Transverse colon (tissue), 4 donors: ENCODE results near the gene ALB. TPM values are rescaled to one million over a fixed set of nuclear protein-coding genes. Genes with fewer than 3 reads are reported as not detected.

ENCODE experiments used
- DNase-seq: peaks from one replicate; pipeline ENCODE4 v3.0.0-alpha.2; 2019
- H3K27ac ChIP-seq, 4 donors: fragments of 200-600 bp; sonication (generic); 2 replicates each; pipeline ENCODE4 v1.5.1; 2016 to 2018; ENCODE audit warnings: inconsistent platforms in 4 of 4
- H3K27me3 ChIP-seq: fragments of 200-600 bp; sonication (generic); 2 replicates; pipeline ENCODE4 v1.5.1; 2017; ENCODE audit warnings: inconsistent platforms
- H3K36me3 ChIP-seq, 4 donors: fragments of 200-600 bp; sonication (generic); 2 replicates each; pipeline ENCODE4 v1.5.1; 2017 to 2019; ENCODE audit warnings: inconsistent platforms in 4 of 4
- H3K4me1 ChIP-seq, 4 donors: fragments of 200-600 bp; sonication (generic); 2 replicates each; pipeline ENCODE4 v1.5.1; 2017 to 2020; ENCODE audit warnings: inconsistent platforms in 4 of 4
- H3K4me3 ChIP-seq, 4 donors: fragments of 200-600 bp; sonication (generic); 1 replicate in 1 of 4; 2 replicates in 3 of 4; pipeline versions ENCODE4 v1.5.1 to v1.6.1; 2017 to 2019; ENCODE audit warnings: inconsistent platforms in 4 of 4
- H3K9me3 ChIP-seq, 2 donors: fragments of 200-600 bp; sonication (generic); 2 replicates each; pipeline ENCODE4 v1.5.1; 2017 to 2019; ENCODE audit warnings: inconsistent platforms in 2 of 2
- CTCF ChIP-seq, 5 experiments: fragments of 200-600 bp in 3 of 5; fragments of 450-650 bp in 2 of 5; sonication (generic) in 3 of 5; IDR thresholded peaks; 1 replicate in 2 of 5; 2 replicates in 3 of 5; pipeline ENCODE4 v1.5.1; 2016 to 2017; ENCODE audit warnings: antibody characterized with exemption in 5 of 5, inconsistent platforms in 3 of 5, mild to moderate bottlenecking in 2 of 5, moderate library complexity in 1 of 5
- EP300 ChIP-seq: sonication (generic); formaldehyde crosslinking; IDR thresholded peaks from one replicate; pipeline ENCODE4 v1.6.1; 2017; ENCODE audit warnings: antibody characterized with exemption, low read depth
- POLR2A ChIP-seq: fragments of 450-650 bp; IDR thresholded peaks from one replicate; pipeline ENCODE4 v1.6.1; 2016; ENCODE audit warnings: antibody characterized with exemption, mild to moderate bottlenecking, moderate library complexity
- POLR2AphosphoS5 ChIP-seq, 3 donors: sonication (generic); formaldehyde crosslinking; IDR thresholded peaks; one replicate each; pipeline ENCODE4 v1.6.1; 2016; ENCODE audit warnings: antibody characterized with exemption in 3 of 3
- WGBS, 2 donors: methylation state at CpG; one replicate each; pipeline ENCODE4 v1.1.5; 2018; ENCODE audit warnings: low coverage in 1 of 2; 5-methylcytosine and 5-hydroxymethylcytosine counted together
- in situ Hi-C, 4 donors: fragments of 200-750 bp; cut with MboI; loops; one replicate each; pipeline versions ENCODE4 v1.15.0 to v1.15.1; 2017; ENCODE audit warnings: low sequenced_read_pairs in 3 of 4, low pct_ligation_motif_present in 1 of 4, low pct_unique_long_range_greater_than_20kb in 1 of 4
- intact Hi-C: fragments of 100-400 bp; cut with DNase I; formaldehyde crosslinking; loops from one replicate; pipeline ENCODE4 v1.15.1; 2023; ENCODE audit warnings: low total_unique reads
- total RNA-seq, 4 donors: library from RNA; depleted of rRNA; stranded (reverse); fragments of >200 nt; gene quantifications; one replicate each; pipeline ENCODE4 v1.1.0, GENCODE V29; 2016

The ALB gene
- total RNA-seq, 4 donors from 2014 or later = 0.64 TPM; not detected in 3

DNA sequence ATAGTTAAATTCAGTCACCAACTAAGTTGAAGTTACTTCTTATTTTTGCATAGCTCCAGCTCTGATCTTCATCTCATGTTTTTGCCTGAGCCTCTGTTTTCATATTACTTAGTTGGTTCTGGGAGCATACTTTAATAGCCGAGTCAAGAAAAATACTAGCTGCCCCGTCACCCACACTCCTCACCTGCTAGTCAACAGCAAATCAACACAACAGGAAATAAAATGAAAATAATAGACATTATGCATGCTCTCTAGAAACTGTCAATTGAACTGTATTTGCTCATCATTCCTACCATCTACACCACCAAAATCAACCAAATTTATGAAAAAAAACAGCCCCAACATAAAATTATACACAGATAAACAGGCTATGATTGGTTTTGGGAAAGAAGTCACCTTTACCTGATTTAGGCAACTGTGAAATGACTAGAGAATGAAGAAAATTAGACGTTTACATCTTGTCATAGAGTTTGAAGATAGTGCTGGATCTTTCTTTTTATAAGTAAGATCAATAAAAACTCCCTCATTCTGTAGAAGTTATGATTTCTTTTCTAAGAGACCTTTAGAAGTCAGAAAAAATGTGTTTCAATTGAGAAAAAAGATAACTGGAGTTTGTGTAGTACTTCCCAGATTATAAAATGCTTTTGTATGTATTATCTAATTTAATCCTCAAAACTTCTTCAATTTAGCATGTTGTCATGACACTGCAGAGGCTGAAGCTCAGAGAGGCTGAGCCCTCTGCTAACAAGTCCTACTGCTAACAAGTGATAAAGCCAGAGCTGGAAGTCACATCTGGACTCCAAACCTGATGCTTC is 7.0 kb downstream of the ALB start:
- Histone ChIP-seq H3K4me3 (no peak overlapping the region), H3K36me3 (no peaks in the 10 kb centered on the region), H3K27ac (no peak overlapping the region), H3K27me3 (no peaks in the 10 kb centered on the region), H3K9me3 (no peaks in the 10 kb centered on the region), H3K4me1 (no peaks in the 10 kb centered on the region)
- in situ Hi-C loops (no loop called here), intact Hi-C loops (no loop called here)
- DNase-seq = no peak
- 64 to 77% methylated on average over 3 of the region's 3 CpGs for WGBS, 2 donors
- TF ChIP-seq CTCF (IDR thresholded peaks at IDR 0.05) (no peak), EP300 (no peak), POLR2A (no peak)

DNA sequence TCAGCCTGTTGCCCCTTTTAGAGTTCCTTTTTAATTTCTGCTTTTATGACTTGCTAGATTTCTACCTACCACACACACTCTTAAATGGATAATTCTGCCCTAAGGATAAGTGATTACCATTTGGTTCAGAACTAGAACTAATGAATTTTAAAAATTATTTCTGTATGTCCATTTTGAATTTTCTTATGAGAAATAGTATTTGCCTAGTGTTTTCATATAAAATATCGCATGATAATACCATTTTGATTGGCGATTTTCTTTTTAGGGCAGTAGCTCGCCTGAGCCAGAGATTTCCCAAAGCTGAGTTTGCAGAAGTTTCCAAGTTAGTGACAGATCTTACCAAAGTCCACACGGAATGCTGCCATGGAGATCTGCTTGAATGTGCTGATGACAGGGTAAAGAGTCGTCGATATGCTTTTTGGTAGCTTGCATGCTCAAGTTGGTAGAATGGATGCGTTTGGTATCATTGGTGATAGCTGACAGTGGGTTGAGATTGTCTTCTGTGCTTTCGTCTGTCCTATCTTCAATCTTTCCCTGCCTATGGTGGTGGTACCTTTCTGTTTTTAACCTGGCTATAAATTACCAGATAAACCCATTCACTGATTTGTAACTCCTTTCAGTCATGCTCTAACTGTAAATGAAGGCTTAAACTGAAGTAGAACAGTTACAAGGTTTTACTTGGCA is 7.8 kb downstream of the ALB start:
- in situ Hi-C loops = no loop called here

GRCh38 chr4:73413294-73413755 is 9.2 kb downstream of the ALB start:
- Histone ChIP-seq H3K36me3 (no peaks in the 10 kb centered on the region), H3K27me3 (no peaks in the 10 kb centered on the region), H3K9me3 (no peaks in the 10 kb centered on the region), H3K4me1 (no peaks in the 10 kb centered on the region), H3K27ac (no peak overlapping the region), H3K4me3 (no peak overlapping the region)
- TF ChIP-seq POLR2AphosphoS5 (IDR thresholded peaks at IDR 0.05) (no peak), POLR2A (no peak), EP300 (no peak), CTCF (IDR thresholded peaks at IDR 0.05) (no peak)
- intact Hi-C loops (no loop called here), in situ Hi-C loops (no loop called here)
- DNase-seq = no peak
- 86 to 91% methylated on average over 4 of the region's 4 CpGs for WGBS, 2 donors

More for the DNA sequence above, 7.8 kb downstream of the ALB start:
- Histone ChIP-seq H3K27me3 (no peaks in the 10 kb centered on the region), H3K27ac (no peak overlapping the region), H3K36me3 (no peaks in the 10 kb centered on the region), H3K9me3 (no peaks in the 10 kb centered on the region), H3K4me1 (no peaks in the 10 kb centered on the region), H3K4me3 (no peak overlapping the region)
- intact Hi-C loops = no loop called here
- no peak for TF ChIP-seq POLR2A
- TF ChIP-seq POLR2AphosphoS5 (IDR thresholded peaks at IDR 0.05) = no peak
- no peak for TF ChIP-seq CTCF (IDR thresholded peaks at IDR 0.05)
- TF ChIP-seq EP300 = no peak
- WGBS, 2 donors = 89 to 90% methylated on average over 6 to 8 of the region's 8 CpGs
- no peak for DNase-seq

GRCh38 chr4:73414936-73415271 is 10.8 kb downstream of the ALB start:
- Histone ChIP-seq H3K4me3 (no peak overlapping the region), H3K4me1 (no peaks in the 10 kb centered on the region), H3K9me3 (no peaks in the 10 kb centered on the region), H3K36me3 (no peaks in the 10 kb centered on the region), H3K27ac (no peak overlapping the region), H3K27me3 (no peaks in the 10 kb centered on the region)
- TF ChIP-seq POLR2AphosphoS5 (IDR thresholded peaks at IDR 0.05) = no peak
- TF ChIP-seq POLR2A = no peak
- no peak for TF ChIP-seq EP300
- no peak for TF ChIP-seq CTCF (IDR thresholded peaks at IDR 0.05)
- 66 to 78% methylated on average over 2 of the region's 2 CpGs for WGBS, 2 donors
- intact Hi-C loops (no loop called here), in situ Hi-C loops (no loop called here)
- no peak for DNase-seq
